Measurements from ENCODE around the gene CDNF. TPM values are rescaled to one million over a fixed set of nuclear protein-coding genes. Genes with fewer than 3 reads are reported as not detected.

The CDNF gene
- polyA plus RNA-seq (2012; ENCODE audit: insufficient read length, low read depth) = 0.97 TPM

- TF ChIP-seq REST (IDR thresholded peaks at IDR 0.05; ENCODE audit: insufficient read depth in 1 of 2, low read depth in 2 of 2, low read length in 2 of 2) (0 out of 4 replicates have a peak, but pooled peaks of 1 of the 2 experiments have one; percentile 17), TAF1 (IDR thresholded peaks at IDR 0.05; ENCODE audit: borderline replicate concordance, insufficient read depth, low read length) (peak; percentile 47; the same call in 1 of the 2 replicates), FOXP2 (optimal IDR thresholded peaks at IDR 0.05; ENCODE audit: borderline replicate concordance, extremely low read depth, extremely low read length, insufficient read depth) (peak; percentile 61), SIN3A (IDR thresholded peaks at IDR 0.05; ENCODE audit: borderline replicate concordance, insufficient read depth, low read length) (no peak), POLR2AphosphoS5 (IDR thresholded peaks at IDR 0.05; ENCODE audit: low read depth, low read length) (peak; percentile 61)
Observed at GRCh38 chr10:14837757-14838581, at the start of gene CDNF, which contains the start of the genes HSPA14 and MSANTD7. Gene CDNF (minus strand): TSS chr10:14838037. CDS start chr10:14837946, 91 bp downstream. Gene HSPA14 (plus strand): TSS chr10:14838306. CDS start chr10:14838403, 97 bp downstream. Gene MSANTD7 (plus strand): TSS chr10:14838306. CDS start chr10:14842285, 3,979 bp downstream.

GRCh38 chr10:14884082-14884481 lies 46.2 kb upstream of the CDNF start:
- TF ChIP-seq SIN3A (IDR thresholded peaks at IDR 0.05; ENCODE audit: borderline replicate concordance, insufficient read depth, low read length) (no peak), POLR2AphosphoS5 (IDR thresholded peaks at IDR 0.05; ENCODE audit: low read depth, low read length) (no peak), REST (IDR thresholded peaks at IDR 0.05; ENCODE audit: insufficient read depth in 1 of 2, low read depth in 2 of 2, low read length in 2 of 2) (no peak), FOXP2 (optimal IDR thresholded peaks at IDR 0.05; ENCODE audit: borderline replicate concordance, extremely low read depth, extremely low read length, insufficient read depth) (no peak), TAF1 (IDR thresholded peaks at IDR 0.05; ENCODE audit: borderline replicate concordance, insufficient read depth, low read length) (no peak)

- TF ChIP-seq REST (IDR thresholded peaks at IDR 0.05; ENCODE audit: insufficient read depth in 1 of 2, low read depth in 2 of 2, low read length in 2 of 2) (peak; percentile 67 to 85), SIN3A (IDR thresholded peaks at IDR 0.05; ENCODE audit: borderline replicate concordance, insufficient read depth, low read length) (no peak), TAF1 (IDR thresholded peaks at IDR 0.05; ENCODE audit: borderline replicate concordance, insufficient read depth, low read length) (no peak)
Observed at GRCh38 chr10:14880229-14880628, 42.4 kb upstream of the CDNF start.

GRCh38 chr10:14879928-14880193 lies 42.0 kb upstream of the CDNF start:
- no peak for TF ChIP-seq REST (IDR thresholded peaks at IDR 0.05; ENCODE audit: insufficient read depth in 1 of 2, low read depth in 2 of 2, low read length in 2 of 2)
- TF ChIP-seq FOXP2 (optimal IDR thresholded peaks at IDR 0.05; ENCODE audit: borderline replicate concordance, extremely low read depth, extremely low read length, insufficient read depth) = no peak
- TF ChIP-seq POLR2AphosphoS5 (IDR thresholded peaks at IDR 0.05; ENCODE audit: low read depth, low read length) = no peak
- no peak for TF ChIP-seq SIN3A (IDR thresholded peaks at IDR 0.05; ENCODE audit: borderline replicate concordance, insufficient read depth, low read length)
- no peak for TF ChIP-seq TAF1 (IDR thresholded peaks at IDR 0.05; ENCODE audit: borderline replicate concordance, insufficient read depth, low read length)

Data from PFSK-1 (cell line).